HG02623 (cell line): ENCODE results near the gene EXD2.
"Not testable (repeated sequence)": the region's sequence is repeated elsewhere in the genome, so short reads cannot be mapped to it uniquely, and the experiment has no call there.

Experiments used
- ATAC-seq: cut with Tn5 transposase; IDR thresholded peaks from one replicate; pipeline ENCODE4 v1.9.1; 2021; ENCODE audit warnings: moderate library complexity; ENCODE audit not compliant: unreplicated experiment

Gene EXD2

GRCh38 chr14:69190191-69190590 lies 1.1 kb upstream of the EXD2 start:
- no peak for ATAC-seq

- no peak for ATAC-seq
These were observed 2.4 kb downstream of the EXD2 start for GRCh38 chr14:69193721-69194120.

- no peak for ATAC-seq
These were observed 8.5 kb downstream of the EXD2 start for GRCh38 chr14:69199786-69200185.

- ATAC-seq, result no peak
These were observed 13.5 kb downstream of the EXD2 start for GRCh38 chr14:69204753-69205152.

- ATAC-seq, result no peak
These were observed 16.2 kb downstream of the EXD2 start for GRCh38 chr14:69207435-69208041.

GRCh38 chr14:69208666-69209065 lies 17.4 kb downstream of the EXD2 start:
- no peak for ATAC-seq

- no peak for ATAC-seq
These were observed 23.1 kb downstream of the EXD2 start for GRCh38 chr14:69214393-69214792.

- not testable (repeated sequence) for ATAC-seq
These were observed 26.4 kb downstream of the EXD2 start for GRCh38 chr14:69217663-69218062.

- ATAC-seq, result no peak
These were observed 33.6 kb downstream of the EXD2 start for GRCh38 chr14:69224946-69225345.

- ATAC-seq, result no peak
These were observed 34.9 kb downstream of the EXD2 start for GRCh38 chr14:69226178-69226577.

- ATAC-seq, result no peak
These were observed 35.4 kb downstream of the EXD2 start for GRCh38 chr14:69226736-69227135.

GRCh38 chr14:69231486-69231885 lies 40.2 kb downstream of the EXD2 start:
- no peak for ATAC-seq

GRCh38 chr14:69232388-69232787 lies 41.1 kb downstream of the EXD2 start:
- ATAC-seq, result no peak

GRCh38 chr14:69234106-69234505 lies 42.8 kb downstream of the EXD2 start:
- ATAC-seq, result no peak

GRCh38 chr14:69235708-69236107 lies 44.4 kb downstream of the EXD2 start:
- no peak for ATAC-seq

GRCh38 chr14:69237142-69237541 lies 45.8 kb downstream of the EXD2 start:
- ATAC-seq, result no peak

- ATAC-seq, result no peak
These were observed 46.3 kb downstream of the EXD2 start for GRCh38 chr14:69237584-69237983.

GRCh38 chr14:69238883-69239282 lies 47.6 kb downstream of the EXD2 start:
- ATAC-seq, result no peak

GRCh38 chr14:69240527-69241173 lies 49.4 kb downstream of the EXD2 start:
- ATAC-seq, result no peak

GRCh38 chr14:69241577-69241976 lies 50.3 kb downstream of the EXD2 start:
- no peak for ATAC-seq

GRCh38 chr14:69242311-69243224 lies 51.3 kb downstream of the EXD2 start:
- no peak for ATAC-seq

- no peak for ATAC-seq
These were observed 53.6 kb downstream of the EXD2 start for GRCh38 chr14:69244946-69245345.
